ENCODE data around the gene RRP1B. TPM values are rescaled to one million over a fixed set of nuclear protein-coding genes. Genes with fewer than 3 reads are reported as not detected.

RRP1B gene
- total and polyA plus RNA-seq, 2 of the 13 experiments (the other 11 are each of a cell fraction or from before 2014, with no cell fraction given), result 16.3 to 46.2 TPM

DNA sequence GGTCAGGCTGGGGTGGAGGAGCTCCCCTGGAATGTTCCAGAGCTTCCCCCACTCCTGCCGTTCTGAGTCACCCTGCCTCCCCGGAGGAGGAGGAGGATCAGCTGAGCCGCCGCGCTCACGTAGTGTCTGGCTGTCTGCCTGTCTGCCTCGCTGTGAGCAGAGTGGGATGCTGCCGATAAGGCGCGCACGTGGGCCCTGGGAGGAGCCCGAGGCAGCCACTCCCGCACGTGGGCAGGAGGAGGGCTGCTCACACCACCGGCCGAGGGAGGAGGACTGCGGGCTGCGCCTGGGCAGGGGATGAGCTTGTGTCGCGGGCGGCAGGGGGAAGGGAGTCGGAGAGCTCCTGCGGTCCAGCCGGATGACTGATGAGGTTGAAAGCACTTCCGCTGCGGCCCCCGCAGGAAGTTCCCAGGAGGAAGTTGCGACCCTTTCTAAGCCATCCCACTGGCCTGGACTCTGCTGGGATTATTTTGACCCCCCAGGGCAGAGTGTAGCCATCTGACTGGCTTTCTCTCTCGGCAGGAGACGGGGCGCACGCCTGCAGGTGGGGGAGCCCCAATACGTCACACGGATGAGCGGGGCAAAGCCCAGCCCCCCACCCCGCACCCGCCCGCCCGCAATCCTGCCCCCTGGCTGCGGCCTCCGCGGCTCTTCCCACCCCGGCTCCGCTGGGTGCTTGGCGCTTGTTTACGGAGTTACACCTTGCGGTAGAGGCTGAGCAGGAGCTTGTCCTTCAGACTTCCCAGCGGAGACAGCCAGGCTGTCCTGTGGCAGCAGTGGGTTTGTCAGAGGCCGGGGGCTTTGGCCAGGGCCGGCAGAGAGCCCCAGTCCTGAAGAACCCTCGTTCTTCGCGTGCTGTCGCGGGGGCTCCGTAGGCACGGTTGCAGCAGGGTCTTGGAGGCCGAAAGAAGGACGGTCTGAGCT is 69.4 kb downstream of the RRP1B start (continued):
- TF ChIP-seq, protein P1, sequence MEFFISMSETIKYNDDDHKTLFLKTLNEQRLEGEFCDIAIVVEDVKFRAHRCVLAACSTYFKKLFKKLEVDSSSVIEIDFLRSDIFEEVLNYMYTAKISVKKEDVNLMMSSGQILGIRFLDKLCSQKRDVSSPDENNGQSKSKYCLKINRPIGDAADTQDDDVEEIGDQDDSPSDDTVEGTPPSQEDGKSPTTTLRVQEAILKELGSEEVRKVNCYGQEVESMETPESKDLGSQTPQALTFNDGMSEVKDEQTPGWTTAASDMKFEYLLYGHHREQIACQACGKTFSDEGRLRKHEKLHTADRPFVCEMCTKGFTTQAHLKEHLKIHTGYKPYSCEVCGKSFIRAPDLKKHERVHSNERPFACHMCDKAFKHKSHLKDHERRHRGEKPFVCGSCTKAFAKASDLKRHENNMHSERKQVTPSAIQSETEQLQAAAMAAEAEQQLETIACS (CRISPR knock-in tag; IDR thresholded peaks at IDR 0.05), result 0 out of 2 replicates have a peak, but pooled peaks have one; percentile 33
- TF ChIP-seq NFE2L2 (IDR thresholded peaks at IDR 0.05; ENCODE audit: low read length) (no peak), ZBTB3 (CRISPR knock-in tag; IDR thresholded peaks at IDR 0.05; ENCODE audit: borderline replicate concordance, low read depth) (no peak), KLF16 (CRISPR knock-in tag; IDR thresholded peaks at IDR 0.05) (peak in 1 of 2 experiments; percentile 92; a peak in 2 of 4 replicates), SNAPC5 (CRISPR knock-in tag; IDR thresholded peaks at IDR 0.05; ENCODE audit: borderline replicate concordance) (0 out of 2 replicates have a peak, but pooled peaks have one; percentile 62), MBNL3 (CRISPR knock-in tag; conservative IDR thresholded peaks at IDR 0.05) (no peak), TRAFD1 (CRISPR knock-in tag; IDR thresholded peaks at IDR 0.05; ENCODE audit: borderline replicate concordance) (no peak), KDM4B (CRISPR knock-in tag; IDR thresholded peaks at IDR 0.05) (0 out of 2 replicates have a peak, but pooled peaks have one; percentile 78), HDAC2 (CRISPR knock-in tag; IDR thresholded peaks at IDR 0.05) (peak; percentile 88), MEF2D (CRISPR knock-in tag; IDR thresholded peaks at IDR 0.05) (peak; percentile 64), ONECUT2 (CRISPR knock-in tag; IDR thresholded peaks at IDR 0.05) (peak; percentile 24; the same call in 1 of the 2 replicates), SYNCRIP (IDR thresholded peaks at IDR 0.05; ENCODE audit: insufficient read depth, low read depth, low read length) (no peak), ZNF496 (CRISPR knock-in tag; IDR thresholded peaks at IDR 0.05; ENCODE audit: insufficient replicate concordance) (no peak), GTF3A (CRISPR knock-in tag; conservative IDR thresholded peaks at IDR 0.05) (0 out of 2 replicates have a peak, but pooled peaks have one; percentile 61), PAWR (CRISPR knock-in tag; IDR thresholded peaks at IDR 0.05; ENCODE audit: borderline replicate concordance) (no peak), MEIS1 (CRISPR knock-in tag; IDR thresholded peaks at IDR 0.05; ENCODE audit: borderline replicate concordance) (0 out of 2 replicates have a peak, but pooled peaks have one; percentile 49), THAP9 (CRISPR knock-in tag; IDR thresholded peaks at IDR 0.05; ENCODE audit: borderline replicate concordance) (peak; percentile 91), PAXIP1 (CRISPR knock-in tag; conservative IDR thresholded peaks at IDR 0.05) (peak; percentile 35)
